NCI-H2107 (cell line): ENCODE data around the gene SND1.

Experiments
- DNase-seq: peaks from one replicate; lab custom pipeline; 2025; lab: John Stamatoyannopoulos, UW

The SND1 gene

GRCh38 chr7:127932496-127932895 lies 280.5 kb downstream of the SND1 start:
- no peak for DNase-seq

GRCh38 chr7:127933146-127933545 lies 281.2 kb downstream of the SND1 start:
- DNase-seq = no peak

- DNase-seq = no peak
Measured at GRCh38 chr7:127934711-127935110, 282.7 kb downstream of the SND1 start.

- no peak for DNase-seq
Measured at GRCh38 chr7:127935847-127936376, 283.9 kb downstream of the SND1 start.

GRCh38 chr7:127937066-127937680 lies 285.2 kb downstream of the SND1 start:
- no peak for DNase-seq

- no peak for DNase-seq
Measured at GRCh38 chr7:127938588-127938987, 286.6 kb downstream of the SND1 start.

GRCh38 chr7:127940381-127941160 lies 288.6 kb downstream of the SND1 start:
- DNase-seq = no peak

GRCh38 chr7:127941476-127942210 lies 289.6 kb downstream of the SND1 start:
- DNase-seq = no peak

GRCh38 chr7:127943541-127944521 lies 291.8 kb downstream of the SND1 start:
- DNase-seq = peak; percentile 56

GRCh38 chr7:127946111-127946510 lies 294.1 kb downstream of the SND1 start:
- DNase-seq = no peak

GRCh38 chr7:127946847-127947246 lies 294.9 kb downstream of the SND1 start:
- no peak for DNase-seq

GRCh38 chr7:127948312-127948711 lies 296.3 kb downstream of the SND1 start:
- DNase-seq = no peak

- DNase-seq = no peak
Measured at GRCh38 chr7:127948930-127949329, 296.9 kb downstream of the SND1 start.

- DNase-seq = no peak
Measured at GRCh38 chr7:127949769-127950222, 297.8 kb downstream of the SND1 start.

- no peak for DNase-seq
Measured at GRCh38 chr7:127950233-127950935, 298.4 kb downstream of the SND1 start.

GRCh38 chr7:127953423-127954356 lies 301.7 kb downstream of the SND1 start:
- DNase-seq = no peak

- DNase-seq = no peak
Measured at GRCh38 chr7:127954357-127954748, 302.4 kb downstream of the SND1 start.

- no peak for DNase-seq
Measured at GRCh38 chr7:127955051-127955531, 303.1 kb downstream of the SND1 start.

GRCh38 chr7:127957886-127958285 lies 305.9 kb downstream of the SND1 start:
- DNase-seq = no peak
